ENCODE results near the gene ZNF668.

DNA sequence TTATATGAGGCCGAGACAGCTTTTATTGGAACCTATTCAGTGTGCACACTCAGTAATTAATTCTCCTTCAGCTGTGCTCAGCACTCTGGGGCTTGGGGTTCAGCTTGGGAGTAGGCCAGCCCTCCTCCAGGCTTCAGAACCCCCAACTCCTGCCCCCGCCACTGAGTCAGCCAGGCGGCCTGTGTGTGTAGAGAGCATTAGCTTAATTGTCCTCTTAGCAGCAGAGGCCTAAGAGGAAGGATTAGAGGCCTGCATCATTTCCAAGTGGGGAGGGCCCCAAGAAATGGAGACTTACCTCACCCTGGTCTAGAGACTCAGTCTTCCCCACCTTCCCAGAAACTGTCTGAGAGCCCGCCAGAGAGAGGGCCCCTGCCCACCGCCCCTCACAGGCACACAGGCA is 13.9 kb upstream of the ZNF668 start:
- TF ChIP-seq EZH2 (IDR thresholded peaks at IDR 0.05; ENCODE audit: low read length, missing control alignments), result no peak
- TF ChIP-seq, protein P1, sequence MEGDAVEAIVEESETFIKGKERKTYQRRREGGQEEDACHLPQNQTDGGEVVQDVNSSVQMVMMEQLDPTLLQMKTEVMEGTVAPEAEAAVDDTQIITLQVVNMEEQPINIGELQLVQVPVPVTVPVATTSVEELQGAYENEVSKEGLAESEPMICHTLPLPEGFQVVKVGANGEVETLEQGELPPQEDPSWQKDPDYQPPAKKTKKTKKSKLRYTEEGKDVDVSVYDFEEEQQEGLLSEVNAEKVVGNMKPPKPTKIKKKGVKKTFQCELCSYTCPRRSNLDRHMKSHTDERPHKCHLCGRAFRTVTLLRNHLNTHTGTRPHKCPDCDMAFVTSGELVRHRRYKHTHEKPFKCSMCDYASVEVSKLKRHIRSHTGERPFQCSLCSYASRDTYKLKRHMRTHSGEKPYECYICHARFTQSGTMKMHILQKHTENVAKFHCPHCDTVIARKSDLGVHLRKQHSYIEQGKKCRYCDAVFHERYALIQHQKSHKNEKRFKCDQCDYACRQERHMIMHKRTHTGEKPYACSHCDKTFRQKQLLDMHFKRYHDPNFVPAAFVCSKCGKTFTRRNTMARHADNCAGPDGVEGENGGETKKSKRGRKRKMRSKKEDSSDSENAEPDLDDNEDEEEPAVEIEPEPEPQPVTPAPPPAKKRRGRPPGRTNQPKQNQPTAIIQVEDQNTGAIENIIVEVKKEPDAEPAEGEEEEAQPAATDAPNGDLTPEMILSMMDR (conservative IDR thresholded peaks at IDR 0.05 in 1 of 2, IDR thresholded peaks at IDR 0.05 in 1 of 2; ENCODE audit: low read depth in 1 of 2, low read length in 2 of 2), result no peak

Measured in fibroblast of lung (primary cell).